H1 (cell line): ENCODE data around the gene IL12RB2. TPM values are rescaled to one million over a fixed set of nuclear protein-coding genes. Genes with fewer than 3 reads are reported as not detected.

Experiments used
- CTCF ChIA-PET: fragments of 300-600 bp; sonication (Branson Sonifier 250); formaldehyde crosslinking; loops from one replicate; lab custom pipeline; 2021; ENCODE audit not compliant: partially characterized antibody; lab: Charles Lee
- POLR2A ChIA-PET: fragments of 300-600 bp; sonication (Branson Sonifier 250); formaldehyde crosslinking; loops from one replicate; lab custom pipeline; 2021; ENCODE audit warnings: inconsistent platforms; ENCODE audit not compliant: partially characterized antibody; lab: Charles Lee
- DNase-seq, 2 experiments: peaks; one replicate each; pipeline versions ENCODE4 v3.0.0 to v3.0.0-alpha.2; 2010 to 2022; ENCODE audit warnings: low spot score in 2 of 2, low read depth in 1 of 2, mixed read lengths in 1 of 2
- FAIRE-seq: peaks from 2 replicates; lab custom pipeline; 2011; peaks lifted over from hg19 to GRCh38; lab: Jason Lieb, UNC
- H2AFZ ChIP-seq: 2 replicates; pipeline ENCODE4 v1.8.1; 2012; ENCODE audit warnings: low read length, inconsistent platforms
- H2AK5ac ChIP-seq: 2 replicates; pipeline ENCODE4 v1.6.1; 2013; ENCODE audit warnings: low read depth, low read length
- H2BK120ac ChIP-seq: replicated peaks from 2 replicates; pipeline ENCODE3; 2013; ENCODE audit warnings: low read depth, low read length, inconsistent platforms
- H2BK12ac ChIP-seq: 2 replicates; pipeline ENCODE4 v1.6.1; 2013; ENCODE audit warnings: low read depth, low read length
- H2BK15ac ChIP-seq: 2 replicates; pipeline ENCODE4 v1.6.1; 2013; ENCODE audit warnings: low read length
- H2BK20ac ChIP-seq: 2 replicates; pipeline ENCODE4 v1.6.1; 2013; ENCODE audit warnings: low read length
- H2BK5ac ChIP-seq: 2 replicates; pipeline ENCODE4 v1.6.1; 2013; ENCODE audit warnings: low read depth, low read length
- H3K14ac ChIP-seq: 2 replicates; pipeline ENCODE4 v1.6.1; 2013; ENCODE audit warnings: inconsistent platforms; ENCODE audit not compliant: insufficient read length
- H3K18ac ChIP-seq: 2 replicates; pipeline ENCODE4 v1.6.1; 2013; ENCODE audit warnings: low read length; ENCODE audit errors: extremely low read depth
- H3K23ac ChIP-seq: 2 replicates; pipeline ENCODE4 v1.6.1; 2013; ENCODE audit warnings: inconsistent platforms; ENCODE audit not compliant: insufficient read length
- H3K23me2 ChIP-seq: 2 replicates; pipeline ENCODE4 v1.6.1; 2013; ENCODE audit warnings: low read depth, low read length
- H3K27ac ChIP-seq: 2 replicates; pipeline ENCODE4 v1.6.1; 2011; ENCODE audit warnings: low read depth, low read length, inconsistent platforms
- H3K27me3 ChIP-seq, 4 experiments: replicated peaks in 1 of 4; 1 replicate in 1 of 4; 2 replicates in 3 of 4; pipeline versions ENCODE4 v1.6.1 to v1.8.1; 2011 to 2013; ENCODE audit warnings: low read length in 3 of 4, mild to moderate bottlenecking in 3 of 4, inconsistent platforms in 2 of 4, mixed read lengths in 2 of 4, moderate library complexity in 1 of 4; ENCODE audit not compliant: control insufficient read depth in 3 of 4, insufficient read depth in 3 of 4; ENCODE audit errors: extremely low read depth in 1 of 4
- H3K36me3 ChIP-seq, 4 experiments: 2 replicates each; pipeline versions ENCODE4 v1.6.1 to v1.8.1; 2011 to 2013; ENCODE audit warnings: mild to moderate bottlenecking in 4 of 4, low read length in 3 of 4, moderate library complexity in 2 of 4, control low read depth in 1 of 4, inconsistent platforms in 1 of 4; ENCODE audit not compliant: insufficient read depth in 4 of 4, control insufficient read depth in 2 of 4
- H3K4ac ChIP-seq: replicated peaks from 2 replicates; pipeline ENCODE3; 2013; ENCODE audit warnings: low read length, low read depth, mixed read lengths, inconsistent platforms; ENCODE audit not compliant: insufficient read length
- H3K4me1 ChIP-seq, 4 experiments: replicated peaks in 1 of 4; 1 replicate in 1 of 4; 2 replicates in 3 of 4; pipeline versions ENCODE4 v1.6.1 to v1.8.1; 2011 to 2013; ENCODE audit warnings: low read length in 3 of 4, inconsistent platforms in 2 of 4, mixed read lengths in 1 of 4; ENCODE audit not compliant: insufficient read depth in 4 of 4, control insufficient read depth in 3 of 4
- H3K4me2 ChIP-seq, 2 experiments: 2 replicates each; pipeline versions ENCODE4 v1.6.1 to v1.8.1; 2011 to 2013; ENCODE audit warnings: low read depth in 2 of 2, low read length in 2 of 2, control low read depth in 1 of 2, inconsistent platforms in 1 of 2, mild to moderate bottlenecking in 1 of 2; ENCODE audit not compliant: insufficient read depth in 1 of 2
- H3K4me3 ChIP-seq, 4 experiments: fragments of 200-600, 300-600 bp in 1 of 4; sonication (generic), shearing (Covaris generic), sonication (Bioruptor Twin) in 1 of 4; 2 replicates each; pipeline versions ENCODE4 v1.5.1 to v1.8.1; 2011 to 2016; ENCODE audit warnings: low read length in 4 of 4, low read depth in 3 of 4, control low read depth in 2 of 4, inconsistent platforms in 2 of 4, mild to moderate bottlenecking in 2 of 4, mixed read lengths in 1 of 4, moderate library complexity in 1 of 4; ENCODE audit not compliant: insufficient read depth in 2 of 4; ENCODE audit errors: extremely low read depth in 1 of 4
- H3K56ac ChIP-seq: replicated peaks from 2 replicates; pipeline ENCODE3; 2013; ENCODE audit warnings: low read depth, mild to moderate bottlenecking, mixed read lengths, low read length, inconsistent platforms; ENCODE audit not compliant: insufficient read length
- H3K79me1 ChIP-seq: 2 replicates; pipeline ENCODE4 v1.6.1; 2013; ENCODE audit warnings: low read depth, low read length, control low read depth
- H3K79me2 ChIP-seq, 2 experiments: 2 replicates each; pipeline versions ENCODE4 v1.6.1 to v1.8.1; 2012 to 2013; ENCODE audit warnings: low read length in 2 of 2, mild to moderate bottlenecking in 2 of 2, inconsistent platforms in 1 of 2; ENCODE audit not compliant: insufficient read depth in 2 of 2, control insufficient read depth in 1 of 2
- H3K9ac ChIP-seq, 4 experiments: replicated peaks in 1 of 4; 1 replicate in 1 of 4; 2 replicates in 3 of 4; pipeline versions ENCODE4 v1.6.1 to v1.8.1; 2011 to 2013; ENCODE audit warnings: low read depth in 3 of 4, low read length in 3 of 4, control low read depth in 2 of 4, mild to moderate bottlenecking in 2 of 4, moderate library complexity in 2 of 4, inconsistent platforms in 1 of 4; ENCODE audit errors: extremely low read depth in 1 of 4
- H3K9me3 ChIP-seq, 2 experiments: 2 replicates each; pipeline versions ENCODE4 v1.6.1 to v1.8.1; 2012 to 2013; ENCODE audit warnings: mild to moderate bottlenecking in 2 of 2, moderate library complexity in 2 of 2, control low read depth in 1 of 2, inconsistent platforms in 1 of 2, low read depth in 1 of 2, low read length in 1 of 2, mixed read lengths in 1 of 2; ENCODE audit not compliant: insufficient read depth in 2 of 2
- H4K20me1 ChIP-seq, 2 experiments: replicated peaks in 1 of 2; 2 replicates each; pipeline versions ENCODE3 to v1.8.1; 2011 to 2013; ENCODE audit warnings: inconsistent platforms in 2 of 2, low read length in 2 of 2, mild to moderate bottlenecking in 1 of 2; ENCODE audit not compliant: insufficient read depth in 2 of 2, control insufficient read depth in 1 of 2
- H4K5ac ChIP-seq: 2 replicates; pipeline ENCODE4 v1.6.1; 2013; ENCODE audit warnings: low read length, low read depth, mixed read lengths, inconsistent platforms; ENCODE audit not compliant: insufficient read length
- H4K8ac ChIP-seq: 2 replicates; pipeline ENCODE4 v1.8.0; 2013; ENCODE audit warnings: mild to moderate bottlenecking, moderate library complexity, low read length, inconsistent platforms; ENCODE audit not compliant: insufficient read depth; ENCODE audit errors: extremely low read depth
- H4K91ac ChIP-seq: replicated peaks from 2 replicates; pipeline ENCODE3; 2013; ENCODE audit warnings: low read length, mixed read lengths, inconsistent platforms; ENCODE audit not compliant: insufficient read length
- CTCF ChIP-seq, 3 experiments: IDR thresholded peaks; 1 replicate in 2 of 3; 2 replicates in 1 of 3; pipeline versions ENCODE4 v1.5.1 to v1.6.1; 2011; ENCODE audit warnings: low read length in 3 of 3, mild to moderate bottlenecking in 3 of 3, inconsistent platforms in 2 of 3, low read depth in 1 of 3, moderate library complexity in 1 of 3; ENCODE audit not compliant: insufficient read depth in 1 of 3; ENCODE audit errors: control extremely low read depth in 1 of 3
- FOSL1 ChIP-seq: IDR thresholded peaks from 2 replicates; pipeline ENCODE4 v1.6.1; 2011; ENCODE audit warnings: mild to moderate bottlenecking, low read depth, low read length, moderate library complexity; ENCODE audit not compliant: insufficient read depth
- HDAC6 ChIP-seq: IDR thresholded peaks from one replicate; pipeline ENCODE4 v1.7.1; 2012; ENCODE audit warnings: low read depth, mild to moderate bottlenecking, inconsistent platforms, low read length, moderate library complexity
- PHF8 ChIP-seq: fragments of 200-600 bp; sonication (generic); conservative IDR thresholded peaks from 2 replicates; pipeline ENCODE4 v1.7.1; 2012; ENCODE audit warnings: low read depth, mild to moderate bottlenecking, inconsistent platforms, low read length, moderate library complexity
- POLR2AphosphoS5 ChIP-seq: IDR thresholded peaks from 2 replicates; pipeline ENCODE4 v1.6.1; 2011; ENCODE audit warnings: low read depth, low read length
- RXRA ChIP-seq: IDR thresholded peaks from 2 replicates; pipeline ENCODE4 v1.6.1; 2011; ENCODE audit warnings: low read depth, mild to moderate bottlenecking, low read length, moderate library complexity; ENCODE audit not compliant: insufficient read depth
- SP4 ChIP-seq: IDR thresholded peaks from 2 replicates; pipeline ENCODE4 v1.6.1; 2012; ENCODE audit warnings: low read length, inconsistent platforms
- TAF7 ChIP-seq: optimal IDR thresholded peaks from 2 replicates; pipeline ENCODE3; 2011; ENCODE audit warnings: low read depth, mild to moderate bottlenecking, inconsistent platforms, low read length, moderate library complexity, borderline replicate concordance
- USF2 ChIP-seq: IDR thresholded peaks from 2 replicates; pipeline ENCODE4 v1.6.1; 2011; ENCODE audit warnings: low read length, improper control_type of control experiment
- YY1 ChIP-seq: IDR thresholded peaks from 2 replicates; pipeline ENCODE4 v1.6.1; 2011; ENCODE audit warnings: low read depth, mild to moderate bottlenecking, low read length
- WGBS, 2 experiments: shearing (Covaris generic) in 1 of 2; methylation state at CpG; one replicate each; pipeline versions ENCODE4 v1.1.6 to v1.1.7; 2013 to 2015; ENCODE audit warnings: low lambda C conversion rate in 2 of 2, mixed read lengths in 2 of 2, inconsistent platforms in 1 of 2, low coverage in 1 of 2, missing lambda C conversion rate in 1 of 2; ENCODE audit not compliant: insufficient replicate concordance in 2 of 2, insufficient coverage in 1 of 2, insufficient read length in 1 of 2; ENCODE audit errors: extremely low coverage in 1 of 2, missing lambda C conversion rate in 1 of 2; 5-methylcytosine and 5-hydroxymethylcytosine counted together
- polyA plus RNA-seq, 7 experiments: library from polyadenylated mRNA; depleted of rRNA in 3 of 7; stranded (reverse) in 5 of 7; unstranded in 2 of 7; fragments of >200 nt in 5 of 7; fragments of 200-250 nt in 2 of 7; gene quantifications; 1 replicate in 5 of 7; 2 replicates in 1 of 7; 4 replicates in 1 of 7; pipeline versions ENCODE4 v1.2.1 to v1.2.3, GENCODE V29; 2011 to 2013; ENCODE audit warnings: missing spikeins in 2 of 7, mixed read lengths in 2 of 7
- total RNA-seq: library from RNA; stranded (reverse); fragmentation: NEBNext Ultra II Directional; extraction: Animal tissue kit (Norgen Biotek cat#: 25700); gene quantifications from 2 replicates; pipeline ENCODE4 v1.2.1, GENCODE V29; 2021

Gene IL12RB2
- total and polyA plus RNA-seq, 2 of the 8 experiments (the other 6 are each of a cell fraction or from before 2014, with no cell fraction given) = 1.4 TPM

- Histone ChIP-seq H3K79me2 (no peaks in the 10 kb centered on the region), H2BK120ac (no peak overlapping the region), H2BK12ac (no peak overlapping the region), H2BK5ac (no peak overlapping the region), H3K56ac (no peak overlapping the region), H3K18ac (no peak overlapping the region), H3K79me1 (no peaks in the 10 kb centered on the region), H3K4me3 (no peak overlapping the region), H3K4me1 (peaks cover 0 to 3% (median 1%) of the 10 kb centered on the region in 4 experiments; a peak in 2 of 7 replicates), H3K9me3 (no peaks in the 10 kb centered on the region), H4K8ac (no peak overlapping the region), H2AK5ac (no peak overlapping the region), H4K91ac (no peak overlapping the region), H3K27ac (no peak overlapping the region), H2AFZ (no peak overlapping the region), H3K27me3 (no peaks in the 10 kb centered on the region), H3K14ac (no peak overlapping the region), H3K4me2 (no peak overlapping the region), H2BK20ac (no peak overlapping the region), H3K4ac (no peak overlapping the region), H3K23ac (no peak overlapping the region), H3K36me3 (no peaks in the 10 kb centered on the region), H3K9ac (no peak overlapping the region), H2BK15ac (no peak overlapping the region), H3K23me2 (no peaks in the 10 kb centered on the region), H4K20me1 (no peaks in the 10 kb centered on the region), H4K5ac (no peak overlapping the region)
- FAIRE-seq (no peak), DNase-seq (no peak)
- ChIA-PET CTCF (interaction anchor here (0.7 to 1.4 kb wide), 4 partner anchors 20 to 152 kb away, joined by 3 to 7 read pairs (median 3); no protein-coding TSS in a partner anchor), POLR2A (interaction anchor here (1.1 kb wide), 1 partner anchor 38 kb away, joined by 5 read pairs; no protein-coding TSS in a partner anchor)
- WGBS, 2 experiments = 92% methylated on average over 1 of the region's 1 CpG; no CpG with 5 or more reads in 1 of the 2 experiments
- TF ChIP-seq USF2 = no peak
- no peak for TF ChIP-seq SP4
- TF ChIP-seq HDAC6 = no peak
- no peak for TF ChIP-seq RXRA
- TF ChIP-seq PHF8 = no peak
- TF ChIP-seq CTCF (IDR thresholded peaks at IDR 0.05; ENCODE audit: control extremely low read depth in 1 of 3, insufficient read depth in 1 of 3, low read depth in 1 of 3, low read length in 3 of 3) = no peak
- TF ChIP-seq YY1 = no peak
- TF ChIP-seq TAF7 = no peak
- TF ChIP-seq POLR2AphosphoS5 = no peak
- no peak for TF ChIP-seq FOSL1
These were observed 60.4 kb downstream of the IL12RB2 start for GRCh38 chr1:67368046-67368514.
